ENCODE data around the gene CCDC157. TPM values are rescaled to one million over a fixed set of nuclear protein-coding genes. Genes with fewer than 3 reads are reported as not detected.

The CCDC157 gene
- total RNA-seq, 2 experiments from 2014 or later = 3.3 to 3.4 TPM

DNA sequence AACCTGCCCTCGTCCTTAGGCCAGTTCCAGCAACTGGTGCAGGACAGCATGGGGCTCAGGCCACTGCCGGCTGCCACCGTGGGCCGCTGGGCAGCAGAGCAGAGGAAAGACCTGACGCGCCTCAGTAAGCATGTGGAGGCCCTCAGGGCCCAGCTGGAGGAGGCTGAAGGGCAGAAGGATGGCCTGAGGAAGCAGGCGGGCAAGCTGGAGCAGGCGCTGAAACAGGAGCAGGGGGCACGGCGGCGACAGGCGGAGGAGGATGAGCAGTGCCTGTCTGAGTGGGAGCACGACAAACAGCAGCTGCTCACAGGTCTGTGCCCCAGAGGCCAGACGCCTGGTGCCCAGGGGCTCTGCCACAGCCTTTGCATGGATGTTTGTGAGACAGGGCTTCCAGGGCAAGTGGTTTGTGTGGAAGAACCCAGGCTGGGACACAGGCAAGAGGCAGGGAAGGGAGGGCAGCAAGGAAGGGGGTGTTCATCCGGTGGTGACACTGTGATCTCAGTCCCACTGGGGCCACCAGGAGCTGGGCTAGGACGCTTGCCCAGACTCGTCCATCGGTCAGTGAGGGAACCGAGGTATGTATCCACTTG lies 13.9 kb downstream of the CCDC157 start:
- no TSS peak for BruUV-seq (replicated peaks)
- no peak overlapping the region for H3K4me2 ChIP-seq (ENCODE audit: low read length)
- H2AFZ ChIP-seq (ENCODE audit: low read length) = no peak overlapping the region
- ChIA-PET POLR2A (no interaction called here), CTCF (ENCODE audit: unreplicated experiment) (no interaction called here)
- no peak overlapping the region for H3K27ac ChIP-seq (ENCODE audit: low read depth, low read length, poor library complexity, severe bottlenecking)
- H3K9me2 ChIP-seq (ENCODE audit: insufficient read depth, low read length) = no peaks in the 10 kb centered on the region
- no peak for DNase-seq (ENCODE audit: low spot score)
- TF ChIP-seq, protein P1, sequence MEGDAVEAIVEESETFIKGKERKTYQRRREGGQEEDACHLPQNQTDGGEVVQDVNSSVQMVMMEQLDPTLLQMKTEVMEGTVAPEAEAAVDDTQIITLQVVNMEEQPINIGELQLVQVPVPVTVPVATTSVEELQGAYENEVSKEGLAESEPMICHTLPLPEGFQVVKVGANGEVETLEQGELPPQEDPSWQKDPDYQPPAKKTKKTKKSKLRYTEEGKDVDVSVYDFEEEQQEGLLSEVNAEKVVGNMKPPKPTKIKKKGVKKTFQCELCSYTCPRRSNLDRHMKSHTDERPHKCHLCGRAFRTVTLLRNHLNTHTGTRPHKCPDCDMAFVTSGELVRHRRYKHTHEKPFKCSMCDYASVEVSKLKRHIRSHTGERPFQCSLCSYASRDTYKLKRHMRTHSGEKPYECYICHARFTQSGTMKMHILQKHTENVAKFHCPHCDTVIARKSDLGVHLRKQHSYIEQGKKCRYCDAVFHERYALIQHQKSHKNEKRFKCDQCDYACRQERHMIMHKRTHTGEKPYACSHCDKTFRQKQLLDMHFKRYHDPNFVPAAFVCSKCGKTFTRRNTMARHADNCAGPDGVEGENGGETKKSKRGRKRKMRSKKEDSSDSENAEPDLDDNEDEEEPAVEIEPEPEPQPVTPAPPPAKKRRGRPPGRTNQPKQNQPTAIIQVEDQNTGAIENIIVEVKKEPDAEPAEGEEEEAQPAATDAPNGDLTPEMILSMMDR (conservative IDR thresholded peaks at IDR 0.05; ENCODE audit: low read length) = no peak
- TF ChIP-seq EZH2phosphoT487 (IDR thresholded peaks at IDR 0.05; ENCODE audit: borderline replicate concordance, low read depth, low read length) = no peak
- H4K20me1 ChIP-seq (ENCODE audit: insufficient read depth, low read length) = no peaks in the 10 kb centered on the region
- H3K36me3 ChIP-seq (ENCODE audit: insufficient read depth, low read length) = no peaks in the 10 kb centered on the region
- H3K79me2 ChIP-seq (ENCODE audit: insufficient read depth, low read depth, low read length) = no peaks in the 10 kb centered on the region
- no peaks in the 10 kb centered on the region for H3K9me3 ChIP-seq (ENCODE audit: low read length)
- intact Hi-C loops (cut with micrococcal nuclease; ENCODE audit: unreplicated experiment) = no loop called here
- H3K4me1 ChIP-seq (ENCODE audit: insufficient read depth, low read length, poor library complexity, severe bottlenecking) = no peaks in the 10 kb centered on the region
- H3K4me3 ChIP-seq (ENCODE audit: low read depth, low read length, poor library complexity, severe bottlenecking) = no peak overlapping the region

DNA sequence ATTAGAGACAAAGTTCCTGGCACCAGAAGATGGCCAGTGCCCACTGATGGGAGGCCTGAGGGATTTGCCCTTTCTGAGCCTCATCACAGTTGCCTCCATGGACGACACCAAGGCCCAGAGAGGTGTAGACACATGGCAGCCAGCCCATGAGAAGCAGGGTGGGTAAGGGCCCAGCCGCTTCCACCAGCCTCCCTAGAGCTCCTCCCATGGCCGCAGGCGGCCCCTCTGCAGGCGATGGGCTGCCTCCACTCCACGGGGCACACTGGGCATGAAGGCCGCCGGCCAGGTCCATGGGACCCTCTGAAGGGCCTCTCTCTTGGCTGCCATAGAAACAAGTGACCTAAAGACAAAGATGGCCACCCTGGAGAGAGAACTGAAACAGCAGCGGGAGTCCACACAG lies 14.5 kb downstream of the CCDC157 start:
- Histone ChIP-seq H3K79me2 (ENCODE audit: insufficient read depth, low read depth, low read length) (no peaks in the 10 kb centered on the region), H3K36me3 (ENCODE audit: insufficient read depth, low read length) (no peaks in the 10 kb centered on the region), H3K4me1 (ENCODE audit: insufficient read depth, low read length, poor library complexity, severe bottlenecking) (no peaks in the 10 kb centered on the region), H3K27ac (ENCODE audit: low read depth, low read length, poor library complexity, severe bottlenecking) (no peak overlapping the region), H3K9me2 (ENCODE audit: insufficient read depth, low read length) (no peaks in the 10 kb centered on the region), H4K20me1 (ENCODE audit: insufficient read depth, low read length) (no peaks in the 10 kb centered on the region), H3K4me3 (ENCODE audit: low read depth, low read length, poor library complexity, severe bottlenecking) (no peak overlapping the region), H2AFZ (ENCODE audit: low read length) (no peak overlapping the region), H3K4me2 (ENCODE audit: low read length) (no peak overlapping the region), H3K9me3 (ENCODE audit: low read length) (no peaks in the 10 kb centered on the region)
- intact Hi-C loops (cut with micrococcal nuclease; ENCODE audit: unreplicated experiment) = no loop called here
- BruUV-seq (replicated peaks) = no TSS peak
- ChIA-PET CTCF (ENCODE audit: unreplicated experiment) (no interaction called here), POLR2A (no interaction called here)
- no peak for DNase-seq (ENCODE audit: low spot score)
- no peak for TF ChIP-seq EZH2phosphoT487 (IDR thresholded peaks at IDR 0.05; ENCODE audit: borderline replicate concordance, low read depth, low read length)
- TF ChIP-seq, protein P1 (conservative IDR thresholded peaks at IDR 0.05; ENCODE audit: low read length) = no peak

- Histone ChIP-seq H3K9me2 (ENCODE audit: insufficient read depth, low read length) (no peaks in the 10 kb centered on the region), H3K4me1 (ENCODE audit: insufficient read depth, low read length, poor library complexity, severe bottlenecking) (no peaks in the 10 kb centered on the region), H2AFZ (ENCODE audit: low read length) (no peak overlapping the region), H3K4me2 (ENCODE audit: low read length) (no peak overlapping the region), H3K36me3 (ENCODE audit: insufficient read depth, low read length) (no peaks in the 10 kb centered on the region), H3K27ac (ENCODE audit: low read depth, low read length, poor library complexity, severe bottlenecking) (no peak overlapping the region), H3K9me3 (ENCODE audit: low read length) (no peaks in the 10 kb centered on the region), H3K4me3 (ENCODE audit: low read depth, low read length, poor library complexity, severe bottlenecking) (no peak overlapping the region), H4K20me1 (ENCODE audit: insufficient read depth, low read length) (no peaks in the 10 kb centered on the region), H3K79me2 (ENCODE audit: insufficient read depth, low read depth, low read length) (no peaks in the 10 kb centered on the region)
- BruUV-seq (replicated peaks) = no TSS peak
- DNase-seq (ENCODE audit: low spot score) = no peak
- CTCF ChIA-PET (ENCODE audit: unreplicated experiment) = no interaction called here
- TF ChIP-seq, protein P1 (conservative IDR thresholded peaks at IDR 0.05; ENCODE audit: low read length) = no peak
- no peak for TF ChIP-seq EZH2phosphoT487 (IDR thresholded peaks at IDR 0.05; ENCODE audit: borderline replicate concordance, low read depth, low read length)
- intact Hi-C loops (cut with micrococcal nuclease; ENCODE audit: unreplicated experiment) = no loop called here
- POLR2A ChIA-PET = no interaction called here
Observed at GRCh38 chr22:30371981-30372380, 15.2 kb downstream of the CCDC157 start.

All from OCI-LY7 (cell line).